GM18873 (cell line): ENCODE measurements around the gene SRPK3.
"Not testable (repeated sequence)": the region's sequence is repeated elsewhere in the genome, so short reads cannot be mapped to it uniquely, and the experiment has no call there.

ENCODE experiments used
- ATAC-seq: cut with Tn5 transposase; IDR thresholded peaks from one replicate; pipeline ENCODE4 v1.9.1; 2021; ENCODE audit warnings: mild to moderate bottlenecking, moderate library complexity, moderate number of reproducible peaks; ENCODE audit not compliant: unreplicated experiment, low FRiP score

Gene SRPK3

DNA sequence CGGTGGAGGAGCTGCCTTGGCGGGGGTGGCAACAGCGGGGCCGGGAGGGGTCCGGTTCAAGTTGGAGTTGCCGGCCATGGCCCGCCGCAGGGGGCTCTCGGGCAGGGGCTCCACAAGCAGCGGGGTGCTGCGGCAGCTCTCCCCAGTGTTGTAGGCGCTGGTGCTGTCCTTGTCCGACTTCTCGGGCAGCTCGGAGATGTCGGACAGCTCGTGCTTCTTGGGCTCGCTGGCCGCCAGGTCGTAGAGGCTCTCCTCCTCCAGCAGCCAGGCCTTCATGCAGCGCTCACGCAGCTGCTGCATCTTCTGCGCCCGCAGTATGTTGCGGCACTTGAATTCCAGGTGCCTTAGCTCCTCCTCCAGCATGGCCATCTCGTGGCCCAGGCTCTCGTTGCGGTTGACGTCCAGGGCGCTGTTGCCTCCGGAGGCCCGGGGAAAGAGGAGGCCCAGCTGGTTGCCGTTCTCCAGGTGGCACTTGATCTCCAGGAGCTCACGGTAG lies 23.3 kb downstream of the SRPK3 start:
- no peak for ATAC-seq

DNA sequence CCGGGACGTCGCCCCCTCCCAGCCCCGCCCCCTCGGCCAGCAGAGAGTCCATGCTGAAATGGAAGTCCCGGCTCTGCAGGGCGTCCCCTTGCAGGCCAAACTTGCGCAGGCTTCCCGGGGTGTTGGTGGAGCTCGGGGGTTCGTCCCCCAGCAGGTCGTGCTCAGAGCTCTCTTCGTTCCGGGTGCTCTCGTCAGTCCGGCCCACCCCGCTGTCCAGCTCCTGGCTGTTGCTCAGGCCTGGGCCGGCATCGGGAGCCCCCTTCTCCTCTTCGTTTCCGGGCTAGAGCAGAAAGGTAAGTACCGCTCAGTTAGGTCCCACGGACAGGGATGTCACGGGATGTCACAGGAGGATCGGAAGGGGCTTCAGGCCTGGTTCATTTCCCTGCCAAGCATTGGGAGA lies 23.8 kb downstream of the SRPK3 start:
- no peak for ATAC-seq

DNA sequence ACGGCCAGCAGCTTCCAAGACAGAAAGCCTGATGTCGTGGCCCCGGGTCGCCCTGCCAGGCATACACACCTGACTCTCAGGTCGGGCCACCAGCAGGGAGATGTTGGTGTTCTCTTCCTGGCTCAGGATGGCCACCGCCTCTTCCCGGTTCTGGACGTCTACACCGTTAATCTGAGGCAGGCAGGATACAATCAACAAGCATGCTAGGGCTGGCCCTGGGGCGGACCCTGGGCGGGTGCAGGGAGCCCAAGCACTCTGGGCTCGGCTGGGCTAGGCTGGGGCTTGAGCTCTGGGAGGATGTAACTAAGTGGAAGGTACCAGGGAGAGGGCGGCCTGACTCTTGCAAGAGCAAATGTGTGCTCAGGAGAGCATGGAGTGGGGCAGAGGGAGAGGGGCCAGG lies 24.6 kb downstream of the SRPK3 start:
- ATAC-seq, result no peak

DNA sequence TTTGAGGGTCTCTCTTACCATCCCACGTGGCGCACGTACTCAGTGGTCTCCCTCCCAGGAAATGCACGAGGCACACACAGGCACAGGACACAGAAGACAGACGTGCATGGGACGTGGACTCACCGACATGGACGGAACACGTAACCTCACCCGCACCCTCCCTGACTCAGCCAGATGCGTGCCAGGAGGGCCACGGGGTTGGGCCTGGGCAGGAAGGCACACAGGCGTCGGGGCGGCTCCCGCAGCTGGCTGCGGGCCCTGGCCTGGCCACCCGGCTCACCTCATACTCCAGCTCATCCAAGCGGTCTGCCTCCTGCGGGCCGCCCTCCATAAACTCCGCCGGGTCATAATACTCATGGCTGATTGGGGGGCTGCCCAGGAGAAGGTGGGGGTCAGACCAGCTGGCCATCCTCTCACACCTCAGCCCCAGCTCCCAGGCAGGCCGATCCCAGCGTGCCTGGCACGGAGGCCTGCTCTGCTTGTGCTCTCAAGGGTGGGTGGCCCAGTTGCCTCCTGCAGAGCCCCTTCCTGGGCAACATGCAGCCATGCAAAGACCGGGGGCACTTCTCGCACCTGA lies 26.2 kb downstream of the SRPK3 start:
- no peak for ATAC-seq

DNA sequence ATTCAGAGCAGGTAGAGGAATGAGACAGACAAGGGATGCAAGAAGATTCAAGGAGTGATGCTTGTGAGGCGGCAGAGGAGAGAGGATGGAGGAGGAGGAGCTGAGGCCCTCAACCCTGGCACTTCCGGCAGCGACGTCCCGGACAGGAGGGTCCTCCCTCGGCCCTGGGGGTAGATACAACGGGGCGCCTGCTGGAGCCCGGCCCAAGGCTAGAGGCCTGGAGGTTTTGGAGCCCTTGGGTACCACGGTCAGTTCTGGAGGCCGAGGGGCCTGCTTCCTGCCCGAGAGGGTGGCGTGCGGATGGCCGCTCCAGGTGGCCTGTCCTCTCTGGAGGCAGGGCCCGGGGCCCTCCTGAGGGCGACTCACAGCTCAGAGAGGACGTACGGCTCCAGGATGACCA lies 27.1 kb downstream of the SRPK3 start:
- no peak for ATAC-seq

DNA sequence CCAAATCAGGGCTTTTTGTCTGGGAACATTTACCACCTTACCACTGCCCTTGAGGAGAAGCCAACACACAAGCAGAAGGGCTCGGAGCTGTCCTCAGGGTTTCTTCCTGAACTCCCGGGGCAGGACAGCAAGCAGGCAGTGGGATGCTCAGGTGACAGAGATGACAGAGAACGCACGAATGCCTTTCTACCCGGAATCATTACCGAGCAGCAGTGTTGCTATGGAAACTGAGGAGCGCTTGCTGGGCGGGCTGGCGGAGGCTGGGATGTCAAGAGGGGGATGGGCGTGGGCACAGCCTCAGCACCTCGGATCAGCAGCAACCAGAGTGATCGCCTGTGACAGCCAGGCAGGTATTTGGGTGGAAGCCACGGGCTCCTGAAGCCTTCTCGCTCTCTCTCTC lies 31.4 kb downstream of the SRPK3 start:
- ATAC-seq, result no peak

DNA sequence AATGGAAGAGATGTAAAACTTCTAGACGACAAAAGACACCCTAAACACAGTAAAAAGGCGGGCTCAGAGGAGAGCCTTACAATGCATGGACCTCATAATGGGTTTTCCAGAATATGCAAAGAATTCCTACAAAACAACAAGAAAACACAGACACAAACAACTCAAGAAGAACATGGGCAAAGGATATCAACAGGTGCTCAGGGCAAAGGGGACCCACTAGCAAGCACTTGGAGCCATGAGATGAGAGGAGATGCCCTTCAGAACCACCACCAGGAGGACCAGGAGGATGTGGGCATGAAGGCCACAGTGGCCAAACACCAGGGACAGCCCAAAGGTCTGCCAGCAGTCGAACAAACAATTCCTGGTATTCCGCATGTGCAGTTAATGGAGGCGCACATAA lies 32.3 kb downstream of the SRPK3 start:
- ATAC-seq, result no peak

DNA sequence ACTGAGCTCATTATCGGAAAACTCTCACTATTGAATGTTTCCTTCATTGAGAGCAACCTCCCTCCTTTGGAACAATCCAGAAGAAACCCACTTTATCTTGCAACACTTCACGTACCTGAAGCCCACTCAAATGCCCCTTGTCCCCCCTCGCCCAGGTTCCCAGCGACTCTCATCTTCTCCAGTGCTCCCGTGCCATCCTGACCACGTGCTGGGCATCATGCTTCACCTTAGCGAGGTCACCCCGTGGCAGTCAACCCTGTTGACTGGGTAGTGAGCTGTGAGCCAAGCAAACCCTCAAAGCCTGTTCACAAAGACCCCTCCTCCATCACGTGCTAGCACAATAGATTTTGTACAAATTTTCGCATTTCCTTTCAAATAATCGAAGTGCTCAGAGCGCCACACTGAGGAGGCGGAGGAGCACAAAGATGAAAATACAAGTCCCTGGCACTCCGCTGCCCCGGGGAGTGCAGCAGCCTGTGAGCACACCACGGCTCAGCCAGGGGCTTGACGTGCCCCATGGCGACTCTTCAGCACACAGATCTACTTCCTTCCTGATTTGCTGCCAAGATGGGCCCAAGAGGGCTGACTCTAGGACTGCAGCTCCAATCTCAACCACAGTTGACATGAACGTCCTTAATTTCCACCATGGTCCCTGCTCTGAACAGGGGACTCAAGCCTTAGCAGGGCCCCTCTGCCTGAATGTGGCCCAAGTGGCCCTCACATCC lies 33.9 kb downstream of the SRPK3 start:
- no peak for ATAC-seq

DNA sequence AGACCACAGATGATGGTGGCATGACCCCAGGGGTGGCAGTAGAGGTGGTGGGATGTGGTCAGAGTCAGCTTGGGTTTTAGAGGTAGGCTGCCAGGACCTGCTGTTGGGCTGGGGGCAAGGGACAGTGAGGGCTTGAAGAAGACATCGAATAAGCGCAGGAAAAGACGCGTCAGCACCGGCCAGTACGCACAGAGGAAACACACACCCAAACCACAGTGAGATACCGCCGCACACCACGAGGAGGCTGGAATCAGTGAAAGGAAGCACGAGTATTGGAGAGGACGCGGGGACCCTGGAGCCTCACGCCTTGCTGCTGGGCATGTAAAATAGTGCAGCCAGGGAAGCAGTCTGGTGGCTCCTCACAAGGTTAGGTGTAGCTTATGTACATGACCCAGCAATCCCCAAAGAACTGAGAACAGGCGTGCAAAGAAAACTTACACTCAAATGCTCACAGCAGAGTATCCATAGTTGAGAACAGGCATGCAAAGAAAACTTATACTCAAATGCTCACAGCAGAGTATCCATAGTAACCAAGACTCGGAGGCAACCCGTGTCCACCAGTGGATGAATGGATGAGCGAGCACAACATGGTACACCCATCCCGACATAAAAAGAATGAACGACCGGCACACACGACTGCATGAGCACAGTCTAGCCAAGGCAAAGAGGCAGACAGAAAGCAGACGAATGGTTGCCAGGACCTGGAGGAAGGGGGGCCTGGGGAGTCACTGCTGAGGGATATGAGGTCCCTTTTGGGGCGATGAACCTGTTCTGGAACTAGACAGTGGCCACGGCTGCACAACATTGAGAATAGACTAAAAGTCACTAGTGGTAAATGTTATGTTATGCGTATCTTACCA lies 36.2 kb downstream of the SRPK3 start:
- ATAC-seq, result no peak

DNA sequence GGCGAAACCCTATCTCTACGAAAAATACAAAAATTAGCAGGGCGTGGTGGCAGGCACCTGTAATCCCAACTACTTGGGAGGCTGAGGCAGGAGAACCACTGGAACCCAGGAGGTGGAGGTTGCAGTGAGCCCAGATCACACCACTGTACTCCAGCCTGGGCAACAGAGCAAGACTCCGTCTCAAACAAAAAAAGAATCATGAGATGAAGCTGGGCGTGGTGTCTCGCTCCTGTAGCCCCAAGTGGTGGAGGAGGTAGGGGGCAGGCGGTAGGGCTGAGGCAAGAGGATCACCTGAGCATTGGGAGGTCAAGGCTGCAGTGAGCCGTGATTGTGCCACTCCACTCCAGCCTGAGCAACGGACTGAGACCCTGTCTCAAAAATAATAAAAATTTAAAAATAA lies 37.2 kb downstream of the SRPK3 start:
- ATAC-seq, result not testable (repeated sequence)

DNA sequence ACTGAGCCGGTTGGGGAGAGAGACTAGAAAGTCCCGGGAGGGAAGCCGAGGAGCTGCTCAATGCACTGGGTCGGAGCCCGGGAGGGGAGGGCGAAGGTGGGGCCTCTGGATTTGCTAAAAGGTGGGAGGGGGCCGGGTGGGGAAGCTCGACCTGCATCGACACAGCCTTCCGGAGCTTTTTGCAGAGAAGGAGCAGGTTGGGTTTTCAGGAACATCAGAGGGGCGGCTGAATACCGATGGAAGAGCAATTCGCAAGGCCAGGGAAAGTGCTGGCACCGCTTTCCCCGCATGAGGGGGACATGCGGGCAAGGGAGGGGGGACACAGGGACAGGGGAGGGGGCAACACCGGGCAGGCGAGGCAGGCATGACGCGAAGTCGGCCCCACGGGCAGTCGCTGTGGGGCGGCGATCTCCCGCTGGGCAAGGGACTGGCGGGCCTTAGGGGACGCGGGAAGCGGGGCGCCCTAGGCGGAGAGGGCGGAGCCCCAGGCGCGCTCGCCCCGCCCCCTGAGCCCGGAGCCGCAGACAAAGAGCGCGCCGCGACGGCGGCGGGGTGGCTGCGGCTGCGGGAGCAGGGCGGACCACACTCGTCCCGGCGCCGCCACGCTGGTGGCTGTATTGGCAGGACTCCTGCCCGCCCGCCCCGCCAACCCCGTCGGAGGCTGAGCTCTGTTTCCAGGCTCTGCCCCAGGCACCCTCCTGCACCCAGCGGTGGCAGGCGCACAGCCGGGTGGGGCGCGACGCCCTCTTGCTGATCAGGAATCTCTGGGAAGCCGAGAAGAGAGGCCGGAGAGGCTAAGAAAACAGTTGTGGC lies 37.9 kb downstream of the SRPK3 start:
- ATAC-seq, result no peak

DNA sequence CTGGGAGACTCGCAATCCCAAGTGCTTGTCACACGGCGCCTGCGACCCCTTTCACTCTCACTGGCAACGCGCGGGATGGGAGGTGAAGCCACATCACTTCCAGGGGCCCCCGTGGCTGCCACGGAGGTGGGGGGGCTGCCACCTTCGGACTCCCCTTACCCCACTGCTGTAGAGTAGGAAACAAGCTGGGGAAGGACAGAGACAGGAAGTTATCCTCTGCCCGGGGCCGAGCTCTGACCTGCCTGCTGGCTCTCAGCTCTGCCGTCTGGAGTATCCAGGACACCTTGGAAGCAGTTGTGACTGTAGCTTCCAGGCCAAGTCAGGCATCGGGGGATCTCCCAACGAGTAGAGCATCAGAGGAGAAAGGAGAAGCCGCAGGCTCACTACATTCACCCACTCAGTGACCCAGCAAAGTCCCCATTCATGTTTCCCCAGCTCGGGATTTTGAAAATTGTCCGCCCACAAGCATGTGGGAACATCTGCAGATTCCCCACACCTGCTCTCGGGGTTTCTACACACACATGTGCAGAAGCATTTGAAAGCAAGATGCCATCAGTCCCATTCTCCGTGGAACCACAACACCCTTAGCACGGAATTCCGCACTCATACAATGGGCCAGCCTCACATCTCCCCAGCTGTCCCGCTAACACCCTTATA lies 38.7 kb downstream of the SRPK3 start:
- no peak for ATAC-seq

DNA sequence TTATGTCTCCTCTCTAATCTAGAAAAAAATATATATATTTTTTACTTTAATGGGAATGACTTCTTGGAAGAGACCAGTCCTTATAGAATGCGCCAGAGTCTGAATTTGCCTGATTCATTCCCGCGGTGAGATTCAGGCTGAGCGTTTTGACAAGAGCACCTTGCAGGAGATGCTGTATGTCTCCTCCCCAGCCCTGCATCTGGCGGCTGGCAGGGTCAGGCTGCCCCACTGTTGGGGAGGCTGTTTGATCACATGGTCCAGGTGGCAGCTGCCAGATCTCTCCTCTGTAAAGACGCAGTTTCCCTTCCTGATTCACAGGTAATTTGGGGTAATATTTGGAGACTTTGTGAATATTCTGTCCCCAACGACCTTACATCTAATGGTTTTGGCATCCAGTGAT lies 39.8 kb downstream of the SRPK3 start:
- no peak for ATAC-seq

DNA sequence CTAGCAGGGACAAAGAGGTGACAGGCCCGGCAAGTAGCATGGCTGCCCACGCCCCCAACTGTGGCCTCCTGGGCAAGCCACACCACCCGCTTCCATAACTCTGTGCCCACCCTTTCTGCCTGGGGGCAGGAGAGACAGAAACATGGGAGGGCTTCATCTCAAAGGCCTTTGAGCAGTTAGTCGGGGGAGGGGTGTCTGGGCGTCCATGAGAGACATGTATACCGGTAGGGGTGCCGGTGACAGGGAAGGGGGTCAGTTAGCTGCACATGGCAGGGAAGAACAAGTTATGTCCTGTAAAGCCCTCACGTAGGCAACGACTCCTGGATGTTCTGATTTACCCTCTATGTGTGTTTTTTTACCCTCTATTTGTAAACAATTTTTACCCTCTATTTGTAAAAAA lies 40.2 kb downstream of the SRPK3 start:
- no peak for ATAC-seq

DNA sequence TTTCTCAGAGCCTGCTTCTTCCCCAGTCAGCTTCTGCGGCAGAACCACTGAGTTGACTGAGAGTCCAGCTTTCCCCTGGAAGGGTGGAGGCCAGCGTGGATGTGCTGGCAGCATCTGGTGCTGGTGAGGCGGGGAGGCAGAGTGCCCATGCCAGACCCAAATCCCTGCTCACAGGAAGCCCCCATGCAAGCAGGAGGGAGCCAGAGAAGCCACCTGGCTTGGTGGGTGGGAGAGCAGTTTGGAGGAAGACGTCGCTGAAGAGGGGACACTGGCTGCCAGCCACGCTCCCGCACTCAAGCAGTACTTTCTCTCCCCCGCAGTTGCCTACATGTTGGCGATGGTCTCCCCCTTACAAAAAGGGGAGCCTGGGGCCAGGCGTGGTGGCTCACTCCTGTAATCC lies 43.5 kb downstream of the SRPK3 start:
- ATAC-seq, result no peak

DNA sequence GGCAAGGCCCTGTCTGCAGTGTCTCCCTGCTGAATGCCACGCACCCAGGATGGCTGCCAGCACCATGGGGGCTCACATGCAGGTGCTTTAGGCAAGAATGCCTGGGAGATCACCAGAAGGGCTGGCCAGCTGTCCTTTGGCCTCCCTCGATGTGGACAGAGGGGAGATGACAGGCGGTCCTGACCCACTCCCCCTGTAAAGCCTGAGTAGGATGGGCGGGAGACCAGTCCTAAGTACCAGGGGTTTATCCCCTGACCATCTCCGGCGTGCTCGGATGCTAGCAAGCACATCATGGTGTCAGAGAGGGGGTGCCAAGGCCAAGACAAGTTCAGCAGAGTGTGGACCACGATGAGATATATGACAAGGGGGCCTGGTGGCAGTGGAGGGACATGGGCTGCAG lies 44.2 kb downstream of the SRPK3 start:
- no peak for ATAC-seq

DNA sequence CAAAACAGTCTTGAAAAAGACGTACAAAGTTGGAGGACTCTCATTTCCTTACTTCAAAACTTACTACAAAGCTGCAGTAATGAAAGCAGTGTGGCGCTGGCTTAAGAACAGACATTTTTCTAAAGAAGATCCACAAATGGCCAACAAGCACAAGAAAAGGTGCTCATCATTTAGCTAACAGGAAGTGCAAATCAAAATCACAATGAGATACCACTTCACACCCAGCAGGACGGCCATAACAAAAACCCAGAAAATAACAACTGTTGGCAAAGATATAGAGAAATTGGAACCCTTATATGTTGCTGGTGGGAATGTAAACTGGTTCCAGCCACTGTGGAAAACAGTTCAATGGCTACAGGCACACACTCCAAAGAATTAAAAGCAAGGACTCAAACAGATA lies 46.2 kb downstream of the SRPK3 start:
- no peak for ATAC-seq

DNA sequence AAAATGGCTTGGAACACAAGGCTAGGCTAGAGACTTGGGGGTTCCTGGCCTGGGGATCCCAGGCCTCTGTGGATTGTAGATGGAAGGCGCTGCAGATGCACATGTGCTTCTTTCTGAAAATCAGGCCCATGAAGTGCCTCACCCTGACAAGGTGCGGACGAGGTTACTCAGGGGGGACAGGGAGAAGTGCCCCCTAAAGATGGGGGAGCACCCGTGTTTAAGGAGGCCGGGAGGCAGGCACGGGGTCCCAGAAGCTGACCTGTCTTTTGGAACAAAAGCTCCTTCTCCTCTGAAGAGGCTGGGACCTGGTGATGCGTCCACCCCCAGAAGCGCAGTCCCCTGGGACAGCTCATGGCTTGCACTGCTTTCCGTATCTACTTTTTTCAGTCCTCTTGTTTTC lies 47.1 kb downstream of the SRPK3 start:
- ATAC-seq, result no peak

DNA sequence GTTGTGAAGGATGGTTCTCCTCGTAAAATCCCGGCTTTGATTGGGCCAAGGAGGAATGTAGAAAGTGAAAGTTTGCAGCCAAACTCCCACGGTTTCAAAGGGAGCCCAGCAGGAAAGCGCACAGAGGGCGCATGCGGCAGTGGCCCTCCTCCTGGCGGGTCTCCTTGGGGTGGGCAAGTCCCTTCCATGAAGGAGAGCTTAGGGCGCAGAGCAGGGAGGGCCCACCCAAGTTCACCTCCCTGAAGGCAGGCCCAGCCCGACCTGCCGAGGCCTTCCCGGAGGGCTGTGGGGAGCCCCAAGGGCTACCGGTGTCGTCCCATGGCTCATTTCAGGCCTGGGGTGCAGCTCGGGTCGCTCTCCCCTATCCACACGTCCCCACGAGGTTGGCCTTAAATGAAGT lies 47.5 kb downstream of the SRPK3 start:
- ATAC-seq, result no peak
